NCI-H2227 treated with DMSO at 0.1 percent for 48 hours (cell line): ENCODE results near the gene CEP104.

Source experiments
- DNase-seq: peaks from one replicate; lab custom pipeline; 2025; lab: John Stamatoyannopoulos, UW

Gene CEP104

GRCh38 chr1:3778590-3779264 is 78.3 kb downstream of the CEP104 start:
- no peak for DNase-seq

- DNase-seq = no peak
Measured at GRCh38 chr1:3777647-3778589, 79.1 kb downstream of the CEP104 start.

GRCh38 chr1:3777078-3777547 is 79.9 kb downstream of the CEP104 start:
- no peak for DNase-seq

- no peak for DNase-seq
Measured at GRCh38 chr1:3776231-3776961, 80.6 kb downstream of the CEP104 start.

GRCh38 chr1:3775490-3776230 is 81.4 kb downstream of the CEP104 start:
- no peak for DNase-seq

- DNase-seq = no peak
Measured at GRCh38 chr1:3774946-3775489, 82.0 kb downstream of the CEP104 start.

- DNase-seq = no peak
Measured at GRCh38 chr1:3774276-3774945, 82.6 kb downstream of the CEP104 start.

- no peak for DNase-seq
Measured at GRCh38 chr1:3773572-3774275, 83.3 kb downstream of the CEP104 start.

- no peak for DNase-seq
Measured at GRCh38 chr1:3772715-3773571, 84.1 kb downstream of the CEP104 start, which contains the start of gene SMIM1. SMIM1 (plus strand) TSS chr1:3772749; CDS start chr1:3775374, 2,625 bp downstream.

- no peak for DNase-seq
Measured at GRCh38 chr1:3772027-3772714, 84.8 kb downstream of the CEP104 start.

- DNase-seq = no peak
Measured at GRCh38 chr1:3771108-3772026, 85.6 kb downstream of the CEP104 start.

GRCh38 chr1:3770047-3770765 is 86.8 kb downstream of the CEP104 start:
- no peak for DNase-seq

- no peak for DNase-seq
Measured at GRCh38 chr1:3768811-3769390, 88.1 kb downstream of the CEP104 start.

- DNase-seq = no peak
Measured at GRCh38 chr1:3767328-3767925, 89.6 kb downstream of the CEP104 start.

GRCh38 chr1:3763351-3764125 is 93.5 kb downstream of the CEP104 start:
- peak; percentile 40 for DNase-seq
